H1 (cell line): Measurements from ENCODE around the gene PGM2. TPM values are rescaled to one million over a fixed set of nuclear protein-coding genes. Genes with fewer than 3 reads are reported as not detected.

ENCODE experiments used
- CTCF ChIA-PET: fragments of 300-600 bp; sonication (Branson Sonifier 250); formaldehyde crosslinking; loops from one replicate; lab custom pipeline; 2021; ENCODE audit not compliant: partially characterized antibody; lab: Charles Lee
- POLR2A ChIA-PET: fragments of 300-600 bp; sonication (Branson Sonifier 250); formaldehyde crosslinking; loops from one replicate; lab custom pipeline; 2021; ENCODE audit warnings: inconsistent platforms; ENCODE audit not compliant: partially characterized antibody; lab: Charles Lee
- DNase-seq, 2 experiments: peaks; one replicate each; pipeline versions ENCODE4 v3.0.0 to v3.0.0-alpha.2; 2010 to 2022; ENCODE audit warnings: low spot score in 2 of 2, low read depth in 1 of 2, mixed read lengths in 1 of 2
- FAIRE-seq: peaks from 2 replicates; lab custom pipeline; 2011; peaks lifted over from hg19 to GRCh38; lab: Jason Lieb, UNC
- H2AFZ ChIP-seq: 2 replicates; pipeline ENCODE4 v1.8.1; 2012; ENCODE audit warnings: low read length, inconsistent platforms
- H2AK5ac ChIP-seq: 2 replicates; pipeline ENCODE4 v1.6.1; 2013; ENCODE audit warnings: low read depth, low read length
- H2BK120ac ChIP-seq: replicated peaks from 2 replicates; pipeline ENCODE3; 2013; ENCODE audit warnings: low read depth, low read length, inconsistent platforms
- H2BK12ac ChIP-seq: 2 replicates; pipeline ENCODE4 v1.6.1; 2013; ENCODE audit warnings: low read depth, low read length
- H2BK15ac ChIP-seq: 2 replicates; pipeline ENCODE4 v1.6.1; 2013; ENCODE audit warnings: low read length
- H2BK20ac ChIP-seq: 2 replicates; pipeline ENCODE4 v1.6.1; 2013; ENCODE audit warnings: low read length
- H2BK5ac ChIP-seq: 2 replicates; pipeline ENCODE4 v1.6.1; 2013; ENCODE audit warnings: low read depth, low read length
- H3K14ac ChIP-seq: 2 replicates; pipeline ENCODE4 v1.6.1; 2013; ENCODE audit warnings: inconsistent platforms; ENCODE audit not compliant: insufficient read length
- H3K18ac ChIP-seq: 2 replicates; pipeline ENCODE4 v1.6.1; 2013; ENCODE audit warnings: low read length; ENCODE audit errors: extremely low read depth
- H3K23ac ChIP-seq: 2 replicates; pipeline ENCODE4 v1.6.1; 2013; ENCODE audit warnings: inconsistent platforms; ENCODE audit not compliant: insufficient read length
- H3K23me2 ChIP-seq: 2 replicates; pipeline ENCODE4 v1.6.1; 2013; ENCODE audit warnings: low read depth, low read length
- H3K27ac ChIP-seq: 2 replicates; pipeline ENCODE4 v1.6.1; 2011; ENCODE audit warnings: low read depth, low read length, inconsistent platforms
- H3K27me3 ChIP-seq, 4 experiments: replicated peaks in 1 of 4; 1 replicate in 1 of 4; 2 replicates in 3 of 4; pipeline versions ENCODE4 v1.6.1 to v1.8.1; 2011 to 2013; ENCODE audit warnings: low read length in 3 of 4, mild to moderate bottlenecking in 3 of 4, inconsistent platforms in 2 of 4, mixed read lengths in 2 of 4, moderate library complexity in 1 of 4; ENCODE audit not compliant: control insufficient read depth in 3 of 4, insufficient read depth in 3 of 4; ENCODE audit errors: extremely low read depth in 1 of 4
- H3K36me3 ChIP-seq, 4 experiments: 2 replicates each; pipeline versions ENCODE4 v1.6.1 to v1.8.1; 2011 to 2013; ENCODE audit warnings: mild to moderate bottlenecking in 4 of 4, low read length in 3 of 4, moderate library complexity in 2 of 4, control low read depth in 1 of 4, inconsistent platforms in 1 of 4; ENCODE audit not compliant: insufficient read depth in 4 of 4, control insufficient read depth in 2 of 4
- H3K4ac ChIP-seq: replicated peaks from 2 replicates; pipeline ENCODE3; 2013; ENCODE audit warnings: low read length, low read depth, mixed read lengths, inconsistent platforms; ENCODE audit not compliant: insufficient read length
- H3K4me1 ChIP-seq, 4 experiments: replicated peaks in 1 of 4; 1 replicate in 1 of 4; 2 replicates in 3 of 4; pipeline versions ENCODE4 v1.6.1 to v1.8.1; 2011 to 2013; ENCODE audit warnings: low read length in 3 of 4, inconsistent platforms in 2 of 4, mixed read lengths in 1 of 4; ENCODE audit not compliant: insufficient read depth in 4 of 4, control insufficient read depth in 3 of 4
- H3K4me2 ChIP-seq, 2 experiments: 2 replicates each; pipeline versions ENCODE4 v1.6.1 to v1.8.1; 2011 to 2013; ENCODE audit warnings: low read depth in 2 of 2, low read length in 2 of 2, control low read depth in 1 of 2, inconsistent platforms in 1 of 2, mild to moderate bottlenecking in 1 of 2; ENCODE audit not compliant: insufficient read depth in 1 of 2
- H3K4me3 ChIP-seq, 4 experiments: fragments of 200-600, 300-600 bp in 1 of 4; sonication (generic), shearing (Covaris generic), sonication (Bioruptor Twin) in 1 of 4; 2 replicates each; pipeline versions ENCODE4 v1.5.1 to v1.8.1; 2011 to 2016; ENCODE audit warnings: low read length in 4 of 4, low read depth in 3 of 4, control low read depth in 2 of 4, inconsistent platforms in 2 of 4, mild to moderate bottlenecking in 2 of 4, mixed read lengths in 1 of 4, moderate library complexity in 1 of 4; ENCODE audit not compliant: insufficient read depth in 2 of 4; ENCODE audit errors: extremely low read depth in 1 of 4
- H3K56ac ChIP-seq: replicated peaks from 2 replicates; pipeline ENCODE3; 2013; ENCODE audit warnings: low read depth, mild to moderate bottlenecking, mixed read lengths, low read length, inconsistent platforms; ENCODE audit not compliant: insufficient read length
- H3K79me1 ChIP-seq: 2 replicates; pipeline ENCODE4 v1.6.1; 2013; ENCODE audit warnings: low read depth, low read length, control low read depth
- H3K79me2 ChIP-seq, 2 experiments: 2 replicates each; pipeline versions ENCODE4 v1.6.1 to v1.8.1; 2012 to 2013; ENCODE audit warnings: low read length in 2 of 2, mild to moderate bottlenecking in 2 of 2, inconsistent platforms in 1 of 2; ENCODE audit not compliant: insufficient read depth in 2 of 2, control insufficient read depth in 1 of 2
- H3K9ac ChIP-seq, 4 experiments: replicated peaks in 1 of 4; 1 replicate in 1 of 4; 2 replicates in 3 of 4; pipeline versions ENCODE4 v1.6.1 to v1.8.1; 2011 to 2013; ENCODE audit warnings: low read depth in 3 of 4, low read length in 3 of 4, control low read depth in 2 of 4, mild to moderate bottlenecking in 2 of 4, moderate library complexity in 2 of 4, inconsistent platforms in 1 of 4; ENCODE audit errors: extremely low read depth in 1 of 4
- H3K9me3 ChIP-seq, 2 experiments: 2 replicates each; pipeline versions ENCODE4 v1.6.1 to v1.8.1; 2012 to 2013; ENCODE audit warnings: mild to moderate bottlenecking in 2 of 2, moderate library complexity in 2 of 2, control low read depth in 1 of 2, inconsistent platforms in 1 of 2, low read depth in 1 of 2, low read length in 1 of 2, mixed read lengths in 1 of 2; ENCODE audit not compliant: insufficient read depth in 2 of 2
- H4K20me1 ChIP-seq, 2 experiments: replicated peaks in 1 of 2; 2 replicates each; pipeline versions ENCODE3 to v1.8.1; 2011 to 2013; ENCODE audit warnings: inconsistent platforms in 2 of 2, low read length in 2 of 2, mild to moderate bottlenecking in 1 of 2; ENCODE audit not compliant: insufficient read depth in 2 of 2, control insufficient read depth in 1 of 2
- H4K5ac ChIP-seq: 2 replicates; pipeline ENCODE4 v1.6.1; 2013; ENCODE audit warnings: low read length, low read depth, mixed read lengths, inconsistent platforms; ENCODE audit not compliant: insufficient read length
- H4K8ac ChIP-seq: 2 replicates; pipeline ENCODE4 v1.8.0; 2013; ENCODE audit warnings: mild to moderate bottlenecking, moderate library complexity, low read length, inconsistent platforms; ENCODE audit not compliant: insufficient read depth; ENCODE audit errors: extremely low read depth
- H4K91ac ChIP-seq: replicated peaks from 2 replicates; pipeline ENCODE3; 2013; ENCODE audit warnings: low read length, mixed read lengths, inconsistent platforms; ENCODE audit not compliant: insufficient read length
- CEBPB ChIP-seq: IDR thresholded peaks from 2 replicates; pipeline ENCODE4 v1.6.1; 2012; ENCODE audit warnings: low read depth, low read length
- CTBP2 ChIP-seq: IDR thresholded peaks from 2 replicates; pipeline ENCODE4 v1.7.0; 2011; ENCODE audit warnings: borderline replicate concordance, mild to moderate bottlenecking, moderate library complexity, mixed read lengths, low read length; ENCODE audit not compliant: insufficient read depth, insufficient read length
- HDAC6 ChIP-seq: IDR thresholded peaks from one replicate; pipeline ENCODE4 v1.7.1; 2012; ENCODE audit warnings: low read depth, mild to moderate bottlenecking, inconsistent platforms, low read length, moderate library complexity
- KDM5A ChIP-seq: fragments of 200-600 bp; IDR thresholded peaks from 2 replicates; pipeline ENCODE4 v1.7.1; 2012; ENCODE audit warnings: mild to moderate bottlenecking, low read length, inconsistent platforms, mixed read lengths
- POU5F1 ChIP-seq: IDR thresholded peaks from 2 replicates; pipeline ENCODE4 v1.6.1; 2011; ENCODE audit warnings: low read depth, mild to moderate bottlenecking, low read length, moderate library complexity
- SIN3A ChIP-seq, 2 experiments: IDR thresholded peaks in 1 of 2; conservative IDR thresholded peaks in 1 of 2; 2 replicates each; pipeline ENCODE4 v1.6.1; 2011 to 2012; ENCODE audit warnings: low read length in 2 of 2, improper control_type of control experiment in 1 of 2, low read depth in 1 of 2, mild to moderate bottlenecking in 1 of 2
- WGBS, 2 experiments: shearing (Covaris generic) in 1 of 2; methylation state at CpG; one replicate each; pipeline versions ENCODE4 v1.1.6 to v1.1.7; 2013 to 2015; ENCODE audit warnings: low lambda C conversion rate in 2 of 2, mixed read lengths in 2 of 2, inconsistent platforms in 1 of 2, low coverage in 1 of 2, missing lambda C conversion rate in 1 of 2; ENCODE audit not compliant: insufficient replicate concordance in 2 of 2, insufficient coverage in 1 of 2, insufficient read length in 1 of 2; ENCODE audit errors: extremely low coverage in 1 of 2, missing lambda C conversion rate in 1 of 2; 5-methylcytosine and 5-hydroxymethylcytosine counted together
- polyA plus RNA-seq, 7 experiments: library from polyadenylated mRNA; depleted of rRNA in 3 of 7; stranded (reverse) in 5 of 7; unstranded in 2 of 7; fragments of >200 nt in 5 of 7; fragments of 200-250 nt in 2 of 7; gene quantifications; 1 replicate in 5 of 7; 2 replicates in 1 of 7; 4 replicates in 1 of 7; pipeline versions ENCODE4 v1.2.1 to v1.2.3, GENCODE V29; 2011 to 2013; ENCODE audit warnings: missing spikeins in 2 of 7, mixed read lengths in 2 of 7
- total RNA-seq: library from RNA; stranded (reverse); fragmentation: NEBNext Ultra II Directional; extraction: Animal tissue kit (Norgen Biotek cat#: 25700); gene quantifications from 2 replicates; pipeline ENCODE4 v1.2.1, GENCODE V29; 2021

Gene PGM2
- total and polyA plus RNA-seq, 2 of the 8 experiments (the other 6 are each of a cell fraction or from before 2014, with no cell fraction given), result 7.7 to 38.0 TPM

GRCh38 chr4:37881811-37882210, 55.3 kb downstream of the PGM2 start:
- H3K79me1 ChIP-seq, result no peaks in the 10 kb centered on the region
- no peak overlapping the region for H2BK5ac ChIP-seq
- peaks cover 0 to 1% of the 10 kb centered on the region in 2 experiments for H4K20me1 ChIP-seq
- H3K9ac ChIP-seq, result no peak overlapping the region
- FAIRE-seq (no peak), DNase-seq (no peak)
- no peak overlapping the region for H3K18ac ChIP-seq
- H3K4me3 ChIP-seq, result no peak overlapping the region
- no peak overlapping the region for H3K27ac ChIP-seq
- no peaks in the 10 kb centered on the region; the same call in 1 of the 2 replicates for H3K23me2 ChIP-seq
- H2BK15ac ChIP-seq, result no peak overlapping the region
- H3K79me2 ChIP-seq, result no peaks in the 10 kb centered on the region
- TF ChIP-seq CEBPB (no peak), SIN3A (conservative IDR thresholded peaks at IDR 0.05 in 1 of 2, IDR thresholded peaks at IDR 0.05 in 1 of 2; ENCODE audit: low read depth in 1 of 2, low read length in 2 of 2) (no peak), POU5F1 (no peak), KDM5A (no peak), HDAC6 (no peak), CTBP2 (no peak)
- no peak overlapping the region for H2BK12ac ChIP-seq
- ChIA-PET POLR2A (no interaction called here), CTCF (interaction anchor here (0.8 to 1.4 kb wide), 4 partner anchors 11 to 33 kb away, joined by 3 to 10 read pairs (median 6); no protein-coding TSS in a partner anchor)
- no peaks in the 10 kb centered on the region for H3K36me3 ChIP-seq
- no peak overlapping the region for H4K91ac ChIP-seq
- H2BK20ac ChIP-seq, result no peak overlapping the region
- 90% methylated on average over 5 of the region's 5 CpGs; no CpG with 5 or more reads in 1 of the 2 experiments for WGBS, 2 experiments
- no peak overlapping the region for H2BK120ac ChIP-seq
- no peaks in the 10 kb centered on the region for H3K4me1 ChIP-seq
- no peak overlapping the region for H2AK5ac ChIP-seq
- H4K5ac ChIP-seq, result no peak overlapping the region
- H2AFZ ChIP-seq, result no peak overlapping the region
- no peak overlapping the region for H3K14ac ChIP-seq
- H3K23ac ChIP-seq, result no peak overlapping the region
- no peak overlapping the region for H3K4me2 ChIP-seq
- no peaks in the 10 kb centered on the region for H3K9me3 ChIP-seq
- H3K56ac ChIP-seq, result no peak overlapping the region
- no peak overlapping the region for H3K4ac ChIP-seq
- no peak overlapping the region for H4K8ac ChIP-seq
- peaks cover 0 to 2% (median 0%) of the 10 kb centered on the region in 4 experiments; a peak in 1 of 7 replicates for H3K27me3 ChIP-seq
